Suprapubic skin (tissue), 4 donors: ENCODE measurements around the gene NSD1. TPM values are rescaled to one million over a fixed set of nuclear protein-coding genes. Genes with fewer than 3 reads are reported as not detected.
A peak's percentile ranks its signal among the peaks of the same experiment; 100 is the strongest.

Source experiments
- DNase-seq, 2 donors: peaks; one replicate each; pipeline ENCODE4 v3.0.0-alpha.2; 2019; ENCODE audit warnings: low spot score in 2 of 2
- H3K27ac ChIP-seq: fragments of 200-600 bp; sonication (generic); one replicate; pipeline ENCODE4 v1.5.1; 2019
- H3K27me3 ChIP-seq: fragments of 200-600 bp; sonication (generic); one replicate; pipeline ENCODE4 v1.5.1; 2019
- H3K36me3 ChIP-seq: fragments of 200-600 bp; sonication (generic); one replicate; pipeline ENCODE4 v1.5.1; 2019
- H3K4me1 ChIP-seq: fragments of 200-600 bp; sonication (generic); one replicate; pipeline ENCODE4 v1.5.1; 2019
- H3K4me3 ChIP-seq: fragments of 200-600 bp; sonication (generic); one replicate; pipeline ENCODE4 v1.5.1; 2019; ENCODE audit warnings: mild to moderate bottlenecking
- H3K9me3 ChIP-seq: fragments of 200-600 bp; sonication (generic); one replicate; pipeline ENCODE4 v1.5.1; 2019
- CTCF ChIP-seq, 2 donors: fragments of 200-600 bp in 1 of 2; fragments of 450-650 bp in 1 of 2; sonication (generic) in 1 of 2; IDR thresholded peaks; one replicate each; pipeline ENCODE4 v1.5.1; 2016 to 2019; ENCODE audit warnings: antibody characterized with exemption in 2 of 2, mild to moderate bottlenecking in 1 of 2, moderate library complexity in 1 of 2
- EP300 ChIP-seq: sonication (generic); formaldehyde crosslinking; IDR thresholded peaks from one replicate; pipeline ENCODE4 v1.6.1; 2017; ENCODE audit warnings: antibody characterized with exemption
- POLR2A ChIP-seq, 2 donors: fragments of 450-650 bp; IDR thresholded peaks; one replicate each; pipeline ENCODE4 v1.6.1; 2017; ENCODE audit warnings: antibody characterized with exemption in 2 of 2, mild to moderate bottlenecking in 2 of 2, moderate library complexity in 2 of 2
- POLR2AphosphoS5 ChIP-seq, 3 donors: sonication (generic); formaldehyde crosslinking; IDR thresholded peaks; one replicate each; pipeline ENCODE4 v1.6.1; 2017; ENCODE audit warnings: antibody characterized with exemption in 3 of 3
- WGBS: methylation state at CpG from one replicate; pipeline ENCODE4 v1.1.5; 2018; 5-methylcytosine and 5-hydroxymethylcytosine counted together
- total RNA-seq, 4 donors: library from RNA; depleted of rRNA; stranded (reverse); fragments of >200 nt; gene quantifications; one replicate each; pipeline ENCODE4 v1.1.0, GENCODE V29; 2016

NSD1 gene
- total RNA-seq, 4 donors from 2014 or later: 36.0 to 67.9 (median 51.3) TPM

GRCh38 chr5:177087398-177088005 lies 46.1 kb upstream of the NSD1 start:
- peak overlapping the region; percentile 51 for H3K4me3 ChIP-seq
- DNase-seq: no peak
- no peaks in the 10 kb centered on the region for H3K9me3 ChIP-seq
- TF ChIP-seq EP300 (no peak), POLR2AphosphoS5 (IDR thresholded peaks at IDR 0.05) (no peak), CTCF (IDR thresholded peaks at IDR 0.05) (no peak), POLR2A (IDR thresholded peaks at IDR 0.05) (no peak)
- H3K36me3 ChIP-seq: no peaks in the 10 kb centered on the region
- 36% methylated on average over 17 of the region's 23 CpGs for WGBS
- peaks cover 10% of the 10 kb centered on the region for H3K27me3 ChIP-seq
- no peak overlapping the region for H3K27ac ChIP-seq
- peaks cover 20% of the 10 kb centered on the region for H3K4me1 ChIP-seq

- TF ChIP-seq POLR2AphosphoS5 (IDR thresholded peaks at IDR 0.05): no peak
- TF ChIP-seq CTCF (IDR thresholded peaks at IDR 0.05): no peak
- TF ChIP-seq EP300: no peak
- TF ChIP-seq POLR2A (IDR thresholded peaks at IDR 0.05): no peak
- Histone ChIP-seq H3K27ac (no peak overlapping the region), H3K9me3 (no peaks in the 10 kb centered on the region), H3K4me1 (peaks cover 20% of the 10 kb centered on the region), H3K4me3 (no peak overlapping the region), H3K36me3 (no peaks in the 10 kb centered on the region), H3K27me3 (peaks cover 6% of the 10 kb centered on the region)
- WGBS: 53% methylated on average over 5 of the region's 5 CpGs
- DNase-seq: no peak
Measured at GRCh38 chr5:177089127-177089526, 44.4 kb upstream of the NSD1 start.

- peaks cover 20% of the 10 kb centered on the region for H3K4me1 ChIP-seq
- H3K27me3 ChIP-seq: peaks cover 4% of the 10 kb centered on the region
- TF ChIP-seq EP300 (no peak), CTCF (IDR thresholded peaks at IDR 0.05) (no peak), POLR2AphosphoS5 (IDR thresholded peaks at IDR 0.05) (no peak), POLR2A (IDR thresholded peaks at IDR 0.05) (no peak)
- no peak for DNase-seq
- 86% methylated on average over 3 of the region's 21 CpGs for WGBS
- H3K27ac ChIP-seq: no peak overlapping the region
- H3K4me3 ChIP-seq: no peak overlapping the region
- H3K9me3 ChIP-seq: no peaks in the 10 kb centered on the region
- H3K36me3 ChIP-seq: no peaks in the 10 kb centered on the region
Measured at GRCh38 chr5:177089825-177090641, 43.5 kb upstream of the NSD1 start.

- Histone ChIP-seq H3K4me3 (no peak overlapping the region), H3K36me3 (no peaks in the 10 kb centered on the region), H3K4me1 (peaks cover 20% of the 10 kb centered on the region), H3K27ac (no peak overlapping the region), H3K9me3 (no peaks in the 10 kb centered on the region), H3K27me3 (peaks cover 4% of the 10 kb centered on the region)
- TF ChIP-seq POLR2AphosphoS5 (IDR thresholded peaks at IDR 0.05) (no peak), EP300 (no peak), CTCF (IDR thresholded peaks at IDR 0.05) (no peak), POLR2A (IDR thresholded peaks at IDR 0.05) (no peak)
- 94% methylated on average over 13 of the region's 13 CpGs for WGBS
- no peak for DNase-seq
Measured at GRCh38 chr5:177090813-177091212, 42.8 kb upstream of the NSD1 start.

GRCh38 chr5:177091232-177091631 lies 42.3 kb upstream of the NSD1 start:
- no CpG with 5 or more reads among the region's 3 CpGs for WGBS

More at GRCh38 chr5:177091232-177091631, 42.3 kb upstream of the NSD1 start:
- DNase-seq: no peak
- Histone ChIP-seq H3K4me3 (no peak overlapping the region), H3K9me3 (no peaks in the 10 kb centered on the region), H3K27ac (no peak overlapping the region), H3K27me3 (peaks cover 4% of the 10 kb centered on the region), H3K36me3 (no peaks in the 10 kb centered on the region), H3K4me1 (peaks cover 17% of the 10 kb centered on the region)
- TF ChIP-seq CTCF (IDR thresholded peaks at IDR 0.05): no peak
- no peak for TF ChIP-seq POLR2A (IDR thresholded peaks at IDR 0.05)
- TF ChIP-seq POLR2AphosphoS5 (IDR thresholded peaks at IDR 0.05): no peak
- no peak for TF ChIP-seq EP300
